GM12878 (cell line): Measurements from ENCODE around the gene PRPF18. TPM values are rescaled to one million over a fixed set of nuclear protein-coding genes. Genes with fewer than 3 reads are reported as not detected.

Source experiments
- ATAC-seq: fragments of 200-7000 bp; cut with Tn5 transposase; 3 replicates; pipeline ENCODE4 v1.9.1; 2020; ENCODE audit warnings: mild to moderate bottlenecking, moderate library complexity
- BruUV-seq: library from RNA; stranded (reverse); fragments of 400-500 nt; replicated peaks from 2 replicates; lab custom pipeline; 2021; lab: Mats Ljungman, UMichigan
- CTCF ChIA-PET: fragments of 300-600 bp; sonication (Branson Sonifier 250); formaldehyde crosslinking; extraction: SDS; loops from one replicate; lab custom pipeline; 2021; ENCODE audit warnings: inconsistent platforms; lab: Yijun Ruan, JAX
- POLR2A ChIA-PET: fragments of 350-600 bp; formaldehyde crosslinking; extraction: SDS; loops from one replicate; lab custom pipeline; 2021; ENCODE audit warnings: inconsistent platforms; lab: Charles Lee
- RAD21 ChIA-PET: fragments of 300-600 bp; sonication (Branson Sonifier 250); formaldehyde crosslinking; loops from one replicate; lab custom pipeline; 2023; ENCODE audit warnings: antibody characterized with exemption; ENCODE audit not compliant: unreplicated experiment; lab: Charles Lee
- SMC1A ChIA-PET: fragments of 300-600 bp; sonication (Branson Sonifier 250); formaldehyde crosslinking; loops from one replicate; lab custom pipeline; 2023; ENCODE audit not compliant: unreplicated experiment, uncharacterized antibody; lab: Charles Lee
- DNase-seq: peaks from one replicate; pipeline ENCODE4 v3.0.0-alpha.2; 2011; ENCODE audit warnings: low read depth, low spot score
- FAIRE-seq: peaks from 3 replicates; lab custom pipeline; 2011; peaks lifted over from hg19 to GRCh38; lab: Jason Lieb, UNC
- H2AFZ ChIP-seq: 2 replicates; pipeline ENCODE4 v1.6.0; 2011; ENCODE audit warnings: low read depth, low read length, control low read depth; ENCODE audit not compliant: control insufficient read depth
- H3K27ac ChIP-seq: 2 replicates; pipeline ENCODE4 v1.5.1; 2011; ENCODE audit warnings: control low read depth; ENCODE audit not compliant: control insufficient read depth, insufficient read depth
- H3K27me3 ChIP-seq, 2 experiments: replicated peaks in 1 of 2; 2 replicates each; pipeline versions ENCODE4 v1.6.0 to v1.6.1; 2011; ENCODE audit warnings: low read length in 1 of 2; ENCODE audit not compliant: control insufficient read depth in 2 of 2, insufficient read depth in 2 of 2
- H3K36me3 ChIP-seq, 2 experiments: 2 replicates each; pipeline ENCODE4 v1.5.1; 2011; ENCODE audit warnings: low read length in 1 of 2; ENCODE audit not compliant: control insufficient read depth in 2 of 2, insufficient read depth in 2 of 2
- H3K4me1 ChIP-seq: 2 replicates; pipeline ENCODE4 v1.6.1; 2011; ENCODE audit warnings: mild to moderate bottlenecking, low read length, moderate library complexity, mixed read lengths; ENCODE audit not compliant: control insufficient read depth, insufficient read depth
- H3K4me2 ChIP-seq: 2 replicates; pipeline ENCODE4 v1.6.0; 2011; ENCODE audit warnings: control low read depth; ENCODE audit not compliant: control insufficient read depth, insufficient read depth
- H3K4me3 ChIP-seq: fragments of 200-600 bp; sonication (generic); 2 replicates; pipeline ENCODE4 v1.5.1; 2016
- H3K79me2 ChIP-seq: 2 replicates; pipeline ENCODE4 v1.6.0; 2011; ENCODE audit warnings: low read length; ENCODE audit not compliant: control insufficient read depth, insufficient read depth
- H3K9ac ChIP-seq: 2 replicates; pipeline ENCODE4 v1.8.0; 2011; ENCODE audit warnings: low read length, control low read depth, mixed read lengths; ENCODE audit not compliant: control insufficient read depth, insufficient read depth
- H3K9me3 ChIP-seq: replicated peaks from 3 replicates; pipeline ENCODE4 v1.5.1; 2011; ENCODE audit warnings: mild to moderate bottlenecking, low read length; ENCODE audit not compliant: control insufficient read depth, insufficient read depth
- H4K20me1 ChIP-seq: 2 replicates; pipeline ENCODE4 v1.6.0; 2011; ENCODE audit not compliant: control insufficient read depth, insufficient read depth
- ATF3 ChIP-seq: IDR thresholded peaks from 2 replicates; pipeline ENCODE4 v1.6.1; 2011; ENCODE audit warnings: low read depth, mild to moderate bottlenecking, low read length, moderate library complexity, borderline replicate concordance; ENCODE audit errors: extremely low read depth
- CHD4 ChIP-seq: fragments of 200-600 bp; sonication (generic); IDR thresholded peaks from 2 replicates; pipeline ENCODE4 v1.6.1; 2016; ENCODE audit warnings: mild to moderate bottlenecking
- DPF2 ChIP-seq: fragments of 450-650 bp; IDR thresholded peaks from 2 replicates; pipeline ENCODE4 v1.6.1; 2017; ENCODE audit warnings: mild to moderate bottlenecking
- EP300 ChIP-seq, 2 experiments: fragments of 150-350 bp in 1 of 2; IDR thresholded peaks; 2 replicates each; pipeline ENCODE4 v1.6.1; 2011 to 2012; ENCODE audit warnings: low read depth in 2 of 2, low read length in 2 of 2, borderline replicate concordance in 1 of 2, improper control_type of control experiment in 1 of 2, inconsistent platforms in 1 of 2; ENCODE audit not compliant: control insufficient read depth in 1 of 2
- MTA2 ChIP-seq: fragments of 450-650 bp; IDR thresholded peaks from 2 replicates; pipeline ENCODE4 v1.6.1; 2016; ENCODE audit warnings: low read depth, mild to moderate bottlenecking, moderate library complexity
- MYB ChIP-seq: fragments of 150-350 bp; IDR thresholded peaks from 2 replicates; pipeline ENCODE4 v1.6.1; 2014; ENCODE audit warnings: mild to moderate bottlenecking, low read depth, low read length, borderline replicate concordance
- NR2C1 ChIP-seq: fragments of 450-650 bp; IDR thresholded peaks from 2 replicates; pipeline ENCODE4 v1.6.1; 2017; ENCODE audit warnings: antibody characterized with exemption, mild to moderate bottlenecking, moderate library complexity
- POLR2AphosphoS2 ChIP-seq: IDR thresholded peaks from 2 replicates; pipeline ENCODE4 v1.6.1; 2011; ENCODE audit warnings: low read depth, mild to moderate bottlenecking, low read length, improper control_type of control experiment, moderate library complexity
- RBBP5 ChIP-seq: fragments of 200-600 bp; sonication (generic); conservative IDR thresholded peaks from 2 replicates; pipeline ENCODE4 v1.6.1; 2016
- SREBF2 ChIP-seq: IDR thresholded peaks from 2 replicates; pipeline ENCODE4 v1.6.1; 2012; ENCODE audit warnings: mild to moderate bottlenecking, low read length
- TARDBP ChIP-seq: IDR thresholded peaks from 2 replicates; pipeline ENCODE4 v1.6.1; 2016; ENCODE audit warnings: borderline replicate concordance
- YY1 ChIP-seq: IDR thresholded peaks from 2 replicates; pipeline ENCODE4 v1.6.1; 2011; ENCODE audit warnings: low read depth, mild to moderate bottlenecking, low read length
- ZBTB33 ChIP-seq: fragments of 450-650 bp; IDR thresholded peaks from 2 replicates; pipeline ENCODE4 v1.6.1; 2017; ENCODE audit warnings: mild to moderate bottlenecking
- ZNF24 ChIP-seq: fragments of 450-650 bp; IDR thresholded peaks from 2 replicates; pipeline ENCODE4 v1.6.1; 2017; ENCODE audit warnings: antibody characterized with exemption, mild to moderate bottlenecking
- WGBS: methylation state at CpG from one replicate; pipeline ENCODE4 v1.1.6; 2016; ENCODE audit warnings: low lambda C conversion rate; ENCODE audit not compliant: insufficient replicate concordance, insufficient coverage; ENCODE audit errors: missing lambda C conversion rate; 5-methylcytosine and 5-hydroxymethylcytosine counted together
- in situ Hi-C: fragments of 300-500 bp; cut with MboI; formaldehyde crosslinking; loops from 9 replicates; pipeline ENCODE4 v1.14.3; 2018; ENCODE audit warnings: mixed read lengths
- intact Hi-C: fragments of 100-400 bp; cut with micrococcal nuclease; formaldehyde crosslinking; loops from one replicate; pipeline ENCODE4 v1.14.2; 2022; ENCODE audit not compliant: unreplicated experiment
- polyA plus RNA-seq, 11 experiments: library from polyadenylated mRNA; depleted of rRNA in 4 of 11; unstranded in 6 of 11; stranded (reverse) in 5 of 11; fragments of >200 nt; fragmentation: Nextera tagmentation in 4 of 11; fragmentation: Illumina TruSeq in 1 of 11; extraction: Ambion mirVana in 4 of 11; extraction: Trizol in 1 of 11; gene quantifications; 1 replicate in 1 of 11; 2 replicates in 10 of 11; pipeline versions ENCODE4 v1.2.1 to v1.2.3, GENCODE V29; 2011 to 2016; ENCODE audit warnings: inconsistent platforms in 2 of 11, missing spikeins in 2 of 11, low read depth in 1 of 11
- total RNA-seq, 4 experiments: library from RNA; depleted of rRNA in 3 of 4; stranded (reverse); fragments of >200 nt in 3 of 4; fragmentation: Illumina TruSeq in 1 of 4; extraction: Trizol in 1 of 4; gene quantifications; 2 replicates each; pipeline versions ENCODE4 v1.2.1 to v1.2.3, GENCODE V29; 2013 to 2021
- TF ChIP-seq, protein P1 (sequence below): IDR thresholded peaks from 2 replicates; pipeline ENCODE4 v1.6.1; 2012; ENCODE audit warnings: low read depth, low read length, improper control_type of control experiment
- TF ChIP-seq, protein P2 (sequence below): IDR thresholded peaks from 2 replicates; pipeline ENCODE4 v1.6.1; 2012; ENCODE audit warnings: low read depth, low read length, improper control_type of control experiment

PRPF18 gene
- total and polyA plus RNA-seq, 10 of the 15 experiments (the other 5 are each of a cell fraction or from before 2014, with no cell fraction given): 15.6 to 35.8 (median 28.8) TPM

GRCh38 chr10:13668126-13668525, 81.4 kb downstream of the PRPF18 start:
- Histone ChIP-seq H2AFZ (no peak overlapping the region), H3K4me2 (no peak overlapping the region), H3K4me1 (no peaks in the 10 kb centered on the region), H3K4me3 (no peak overlapping the region), H3K27me3 (no peaks in the 10 kb centered on the region), H3K9ac (no peak overlapping the region), H3K36me3 (peaks cover 27 to 30% of the 10 kb centered on the region in 2 experiments), H3K27ac (no peak overlapping the region), H3K79me2 (no peaks in the 10 kb centered on the region), H3K9me3 (no peaks in the 10 kb centered on the region), H4K20me1 (no peaks in the 10 kb centered on the region; the same call in 1 of the 2 replicates)
- ATAC-seq (no peak), DNase-seq (no peak), FAIRE-seq (no peak)
- ChIA-PET SMC1A (interaction anchor here (0.6 to 1.4 kb wide), 6 partner anchors 9 to 408 kb away, joined by 3 to 4 read pairs (median 4); no protein-coding TSS in a partner anchor), RAD21 (no interaction called here), POLR2A (no interaction called here), CTCF (interaction anchor here (1.2 kb wide), 1 partner anchor 9 kb away, joined by 4 read pairs; no protein-coding TSS in a partner anchor)
- no peak for TF ChIP-seq YY1
- TF ChIP-seq RBBP5: no peak
- no peak for TF ChIP-seq NR2C1
- TF ChIP-seq ATF3: no peak
- TF ChIP-seq EP300 (IDR thresholded peaks at IDR 0.05; ENCODE audit: borderline replicate concordance in 1 of 2, control insufficient read depth in 1 of 2, low read depth in 2 of 2, low read length in 2 of 2): no peak
- TF ChIP-seq, protein P1, sequence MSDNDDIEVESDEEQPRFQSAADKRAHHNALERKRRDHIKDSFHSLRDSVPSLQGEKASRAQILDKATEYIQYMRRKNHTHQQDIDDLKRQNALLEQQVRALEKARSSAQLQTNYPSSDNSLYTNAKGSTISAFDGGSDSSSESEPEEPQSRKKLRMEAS: no peak
- no peak for TF ChIP-seq DPF2
- TF ChIP-seq POLR2AphosphoS2: no peak
- TF ChIP-seq SREBF2: no peak
- no peak for TF ChIP-seq TARDBP
- TF ChIP-seq CHD4: no peak
- no peak for TF ChIP-seq MTA2
- TF ChIP-seq, protein P2, sequence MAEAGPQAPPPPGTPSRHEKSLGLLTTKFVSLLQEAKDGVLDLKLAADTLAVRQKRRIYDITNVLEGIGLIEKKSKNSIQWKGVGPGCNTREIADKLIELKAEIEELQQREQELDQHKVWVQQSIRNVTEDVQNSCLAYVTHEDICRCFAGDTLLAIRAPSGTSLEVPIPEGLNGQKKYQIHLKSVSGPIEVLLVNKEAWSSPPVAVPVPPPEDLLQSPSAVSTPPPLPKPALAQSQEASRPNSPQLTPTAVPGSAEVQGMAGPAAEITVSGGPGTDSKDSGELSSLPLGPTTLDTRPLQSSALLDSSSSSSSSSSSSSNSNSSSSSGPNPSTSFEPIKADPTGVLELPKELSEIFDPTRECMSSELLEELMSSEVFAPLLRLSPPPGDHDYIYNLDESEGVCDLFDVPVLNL: no peak
- no peak for TF ChIP-seq ZNF24
- no peak for TF ChIP-seq MYB
- no peak for TF ChIP-seq ZBTB33
- no TSS peak for BruUV-seq
- intact Hi-C loops (no loop called here), in situ Hi-C loops (loop anchor here (5.0 kb wide), 1 partner anchor 109 kb away; no protein-coding TSS in a partner anchor)
- 87% methylated on average over 4 of the region's 4 CpGs for WGBS
